Liver (tissue), 3 donors: ENCODE measurements around the gene NT5C2.

ENCODE experiments used
- CTCF ChIP-seq: fragments of 150-350 bp; IDR thresholded peaks from 2 replicates; pipeline ENCODE4 v1.5.1; 2017; ENCODE audit warnings: improper control_type of control experiment, low read depth, low read length; ENCODE audit not compliant: missing input control
- GABPA ChIP-seq, 2 donors: IDR thresholded peaks in 1 of 2; conservative IDR thresholded peaks in 1 of 2; 2 replicates each; pipeline ENCODE4 v1.6.1; 2016; ENCODE audit warnings: antibody characterized with exemption in 2 of 2, mild to moderate bottlenecking in 1 of 2, moderate library complexity in 1 of 2
- JUND ChIP-seq, 2 donors: IDR thresholded peaks; 2 replicates each; pipeline ENCODE4 v1.6.1; 2016; ENCODE audit warnings: antibody characterized with exemption in 2 of 2
- REST ChIP-seq: IDR thresholded peaks from 2 replicates; pipeline ENCODE4 v1.6.1; 2016; ENCODE audit warnings: antibody characterized with exemption, mild to moderate bottlenecking
- RXRA ChIP-seq, 2 donors: IDR thresholded peaks; 2 replicates each; pipeline ENCODE4 v1.6.1; 2017 to 2018; ENCODE audit warnings: antibody characterized with exemption in 2 of 2, mild to moderate bottlenecking in 1 of 2
- SP1 ChIP-seq: IDR thresholded peaks from 2 replicates; pipeline ENCODE4 v1.6.1; 2018; ENCODE audit warnings: antibody characterized with exemption, mild to moderate bottlenecking
- donor health status: healthy.
- donor health status: healthy.

GRCh38 chr10:103044942-103045489 is 148.1 kb downstream of the NT5C2 start:
- TF ChIP-seq JUND (IDR thresholded peaks at IDR 0.05) (no peak), CTCF (no peak), GABPA (IDR thresholded peaks at IDR 0.05 in 1 of 2, conservative IDR thresholded peaks at IDR 0.05 in 1 of 2) (no peak), REST (no peak), SP1 (no peak), RXRA (IDR thresholded peaks at IDR 0.05) (no peak)
